Measurements from ENCODE around the gene DHX32.
"Not testable (repeated sequence)": the region's sequence is repeated elsewhere in the genome, so short reads cannot be mapped to it uniquely, and the experiment has no call there.

- TF ChIP-seq CTCF, POLR2A (IDR thresholded peaks at IDR 0.05): not testable (repeated sequence)
Observed at GRCh38 chr10:125894176-125894575, 13.1 kb upstream of the DHX32 start.
